Sigmoid colon (tissue), 7 donors: ENCODE results near the gene DAP3. TPM values are rescaled to one million over a fixed set of nuclear protein-coding genes. Genes with fewer than 3 reads are reported as not detected.
"Not testable (repeated sequence)": the region's sequence is repeated elsewhere in the genome, so short reads cannot be mapped to it uniquely, and the experiment has no call there.

Experiments
- DNase-seq: peaks from one replicate; pipeline ENCODE4 v3.0.0-alpha.2; 2019
- H3K27ac ChIP-seq, 4 donors: fragments of 200-600 bp; sonication (generic); one replicate each; pipeline ENCODE4 v1.5.1; 2016 to 2019; ENCODE audit warnings: mild to moderate bottlenecking in 1 of 4
- H3K27me3 ChIP-seq, 3 donors: fragments of 200-600 bp; sonication (generic); one replicate each; pipeline ENCODE4 v1.5.1; 2019; ENCODE audit warnings: mild to moderate bottlenecking in 1 of 3
- H3K36me3 ChIP-seq, 4 donors: fragments of 200-600 bp; sonication (generic); one replicate each; pipeline ENCODE4 v1.5.1; 2016 to 2019
- H3K4me1 ChIP-seq, 4 donors: fragments of 200-600 bp; sonication (generic); one replicate each; pipeline ENCODE4 v1.5.1; 2017 to 2019
- H3K4me3 ChIP-seq, 4 donors: fragments of 200-600 bp; sonication (generic); one replicate each; pipeline ENCODE4 v1.5.1; 2017 to 2019; ENCODE audit warnings: mild to moderate bottlenecking in 2 of 4, moderate library complexity in 1 of 4
- H3K9me3 ChIP-seq, 4 donors: fragments of 200-600 bp in 3 of 4; sonication (generic) in 3 of 4; one replicate each; pipeline versions ENCODE4 v1.5.1 to v1.6.1; 2013 to 2019
- EP300 ChIP-seq, 4 donors: sonication (generic); formaldehyde crosslinking; IDR thresholded peaks; one replicate each; pipeline ENCODE4 v1.6.1; 2017; ENCODE audit warnings: antibody characterized with exemption in 4 of 4
- POLR2A ChIP-seq, 2 donors: fragments of 450-650 bp; IDR thresholded peaks; one replicate each; pipeline ENCODE4 v1.6.1; 2016; ENCODE audit warnings: antibody characterized with exemption in 2 of 2, mild to moderate bottlenecking in 2 of 2, moderate library complexity in 2 of 2
- POLR2AphosphoS5 ChIP-seq, 4 donors: sonication (generic); formaldehyde crosslinking; IDR thresholded peaks; one replicate each; pipeline ENCODE4 v1.6.1; 2017; ENCODE audit warnings: antibody characterized with exemption in 4 of 4
- WGBS, 2 donors: extraction: QIAGEN DNeasy Blood & Tissue Kit; methylation state at CpG; one replicate each; pipeline ENCODE4 v1.1.7; 2013; 5-methylcytosine and 5-hydroxymethylcytosine counted together
- intact Hi-C: fragments of 100-400 bp; cut with DNase I; formaldehyde crosslinking; loops from one replicate; pipeline ENCODE4 v1.15.1; 2023
- polyA plus RNA-seq, 3 donors: library from polyadenylated mRNA; stranded (reverse); fragments of 200-250 nt; gene quantifications; one replicate each; pipeline ENCODE4 v1.2.3, GENCODE V29; 2013
- total RNA-seq, 4 donors: library from RNA; depleted of rRNA; stranded (reverse); fragments of >200 nt; gene quantifications; one replicate each; pipeline ENCODE4 v1.1.0, GENCODE V29; 2016
- TF ChIP-seq, protein P1 (sequence below), 4 experiments: fragments of 450-650 bp in 3 of 4; fragments of 200-600 bp in 1 of 4; IDR thresholded peaks; one replicate each; pipeline ENCODE4 v1.5.1; 2016 to 2019; ENCODE audit warnings: antibody characterized with exemption in 4 of 4, mild to moderate bottlenecking in 3 of 4, moderate library complexity in 2 of 4
- donor health status: healthy with polysubstance abuse.
- donor health status: Bipolar disorder and iron deficiency.
- donor health status: healthy.

Gene DAP3
- total and polyA plus RNA-seq, 7 donors: 60.3 to 180 (median 96.7) TPM

DNA sequence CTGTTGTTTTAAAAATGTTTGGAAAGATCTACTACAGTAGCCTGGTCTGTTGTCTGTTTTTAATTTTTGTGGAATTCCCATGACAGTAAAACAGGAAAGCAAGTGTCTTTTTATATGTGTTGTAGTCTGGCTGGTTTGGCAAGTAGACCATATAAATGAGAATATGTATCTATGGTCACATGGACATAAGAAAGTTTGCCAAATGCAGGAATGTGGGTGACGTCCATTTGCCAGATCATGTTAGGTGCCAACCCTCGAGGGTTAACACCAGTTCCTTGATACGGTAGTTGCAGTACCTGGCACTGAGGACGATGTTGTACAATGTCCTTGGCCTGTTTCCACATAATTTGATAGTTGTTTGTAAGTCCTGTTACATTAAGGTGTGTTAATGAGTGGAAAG, 6.2 kb downstream of the DAP3 start:
- DNase-seq: no peak
- intact Hi-C loops: loop anchor here (10.0 kb wide), 1 partner anchor 160 kb away; the partner anchor contains the start of genes GON4L and SYT11
- H3K4me3 ChIP-seq: no peak overlapping the region
- peaks cover 0 to 9% (median 0%) of the 10 kb centered on the region in 4 donors for H3K36me3 ChIP-seq
- no peaks in the 10 kb centered on the region for H3K9me3 ChIP-seq
- TF ChIP-seq EP300 (IDR thresholded peaks at IDR 0.05) (no peak), POLR2AphosphoS5 (IDR thresholded peaks at IDR 0.05) (no peak), POLR2A (IDR thresholded peaks at IDR 0.05) (no peak)
- TF ChIP-seq, protein P1, sequence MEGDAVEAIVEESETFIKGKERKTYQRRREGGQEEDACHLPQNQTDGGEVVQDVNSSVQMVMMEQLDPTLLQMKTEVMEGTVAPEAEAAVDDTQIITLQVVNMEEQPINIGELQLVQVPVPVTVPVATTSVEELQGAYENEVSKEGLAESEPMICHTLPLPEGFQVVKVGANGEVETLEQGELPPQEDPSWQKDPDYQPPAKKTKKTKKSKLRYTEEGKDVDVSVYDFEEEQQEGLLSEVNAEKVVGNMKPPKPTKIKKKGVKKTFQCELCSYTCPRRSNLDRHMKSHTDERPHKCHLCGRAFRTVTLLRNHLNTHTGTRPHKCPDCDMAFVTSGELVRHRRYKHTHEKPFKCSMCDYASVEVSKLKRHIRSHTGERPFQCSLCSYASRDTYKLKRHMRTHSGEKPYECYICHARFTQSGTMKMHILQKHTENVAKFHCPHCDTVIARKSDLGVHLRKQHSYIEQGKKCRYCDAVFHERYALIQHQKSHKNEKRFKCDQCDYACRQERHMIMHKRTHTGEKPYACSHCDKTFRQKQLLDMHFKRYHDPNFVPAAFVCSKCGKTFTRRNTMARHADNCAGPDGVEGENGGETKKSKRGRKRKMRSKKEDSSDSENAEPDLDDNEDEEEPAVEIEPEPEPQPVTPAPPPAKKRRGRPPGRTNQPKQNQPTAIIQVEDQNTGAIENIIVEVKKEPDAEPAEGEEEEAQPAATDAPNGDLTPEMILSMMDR (IDR thresholded peaks at IDR 0.05): no peak
- no peaks in the 10 kb centered on the region for H3K27me3 ChIP-seq
- 30 to 46% methylated on average over 4 of the region's 4 CpGs for WGBS, 2 donors
- H3K27ac ChIP-seq: no peak overlapping the region
- H3K4me1 ChIP-seq: peaks cover 0 to 19% (median 12%) of the 10 kb centered on the region in 4 donors

- 97 to 99% methylated on average over 3 of the region's 3 CpGs for WGBS, 2 donors
- H3K4me1 ChIP-seq: peaks cover 0 to 14% (median 7%) of the 10 kb centered on the region in 4 donors
These were observed 6.7 kb downstream of the DAP3 start for GRCh38 chr1:155695608-155696007.

GRCh38 chr1:155696524-155696923, 7.6 kb downstream of the DAP3 start:
- no peak for DNase-seq
- intact Hi-C loops: loop anchor here (10.0 kb wide), 1 partner anchor 158 kb away; the partner anchor contains the start of genes GON4L and SYT11
- Histone ChIP-seq H3K9me3 (no peaks in the 10 kb centered on the region), H3K27ac (no peak overlapping the region), H3K27me3 (no peaks in the 10 kb centered on the region), H3K4me3 (no peak overlapping the region), H3K4me1 (peaks cover 0 to 9% (median 3%) of the 10 kb centered on the region in 4 donors), H3K36me3 (peaks cover 0 to 8% (median 0%) of the 10 kb centered on the region in 4 donors)
- TF ChIP-seq, protein P1 (IDR thresholded peaks at IDR 0.05): no peak
- TF ChIP-seq EP300 (IDR thresholded peaks at IDR 0.05): no peak
- no peak for TF ChIP-seq POLR2A (IDR thresholded peaks at IDR 0.05)
- TF ChIP-seq POLR2AphosphoS5 (IDR thresholded peaks at IDR 0.05): no peak

More at GRCh38 chr1:155695608-155696007, 6.7 kb downstream of the DAP3 start:
- intact Hi-C loops: loop anchor here (10.0 kb wide), 1 partner anchor 159 kb away; the partner anchor contains the start of genes GON4L and SYT11
- Histone ChIP-seq H3K36me3 (peaks cover 0 to 9% (median 0%) of the 10 kb centered on the region in 4 donors), H3K4me3 (no peak overlapping the region), H3K27me3 (no peaks in the 10 kb centered on the region), H3K27ac (no peak overlapping the region), H3K9me3 (no peaks in the 10 kb centered on the region)
- no peak for DNase-seq
- TF ChIP-seq POLR2A (IDR thresholded peaks at IDR 0.05) (no peak), POLR2AphosphoS5 (IDR thresholded peaks at IDR 0.05) (no peak), EP300 (IDR thresholded peaks at IDR 0.05) (no peak)
- TF ChIP-seq, protein P1 (IDR thresholded peaks at IDR 0.05): no peak

DNA sequence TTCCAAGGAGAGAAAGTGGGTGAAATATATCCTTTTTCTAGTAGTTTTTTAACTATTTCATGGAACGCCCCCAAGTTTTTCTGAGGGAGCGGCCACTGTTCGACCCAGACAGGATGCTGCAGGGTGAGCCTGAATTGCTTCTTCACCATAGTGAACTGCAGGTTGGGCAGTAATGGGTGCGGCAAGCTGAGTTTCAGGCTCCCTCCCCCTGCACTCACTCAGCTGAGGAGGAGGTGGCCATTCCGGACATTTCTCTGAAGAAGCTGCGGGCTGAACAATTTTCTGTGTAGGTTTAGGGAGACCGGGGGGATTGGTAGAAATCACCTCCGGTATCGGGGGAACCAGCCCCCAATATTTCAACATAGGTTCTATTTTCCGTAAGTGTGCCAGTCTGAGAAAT, 8.2 kb downstream of the DAP3 start:
- H3K27ac ChIP-seq: no peak overlapping the region
- H3K4me1 ChIP-seq: peaks cover 0 to 9% (median 3%) of the 10 kb centered on the region in 4 donors
- intact Hi-C loops: loop anchor here (10.0 kb wide), 1 partner anchor 158 kb away; the partner anchor contains the start of genes GON4L and SYT11
- no peak for DNase-seq
- no peaks in the 10 kb centered on the region for H3K9me3 ChIP-seq
- WGBS, 2 donors: 98% methylated on average over 10 of the region's 10 CpGs
- H3K27me3 ChIP-seq: no peaks in the 10 kb centered on the region
- TF ChIP-seq, protein P1 (IDR thresholded peaks at IDR 0.05): no peak
- no peak overlapping the region for H3K4me3 ChIP-seq
- H3K36me3 ChIP-seq: peaks cover 0 to 3% (median 0%) of the 10 kb centered on the region in 4 donors

DNA sequence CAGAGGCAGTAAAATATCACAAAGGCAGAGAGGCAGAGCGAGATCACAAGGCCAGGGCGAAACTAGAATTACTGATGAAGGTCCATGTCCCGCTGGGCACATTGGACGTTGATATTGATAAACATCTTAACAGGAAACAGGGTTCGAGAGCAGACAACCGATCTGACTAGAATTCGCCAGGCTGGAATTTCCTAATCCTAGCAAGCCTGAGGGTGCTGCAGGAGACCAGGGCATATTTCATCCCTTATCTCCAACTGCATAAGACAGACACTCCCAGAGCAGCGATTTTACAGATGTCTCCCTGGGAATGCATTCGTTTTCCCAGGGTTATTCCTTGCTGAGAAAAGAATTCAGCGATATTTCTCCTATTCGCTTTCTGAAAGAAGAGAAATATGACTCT, 8.7 kb downstream of the DAP3 start:
- not testable (repeated sequence) for H3K4me1 ChIP-seq

More for the DNA sequence above, 8.7 kb downstream of the DAP3 start:
- not testable (repeated sequence) for H3K4me3 ChIP-seq, DNase-seq, H3K27ac ChIP-seq, H3K36me3 ChIP-seq, H3K9me3 ChIP-seq, H3K27me3 ChIP-seq
- intact Hi-C loops: loop anchor here (10.0 kb wide), 1 partner anchor 157 kb away; the partner anchor contains the start of genes GON4L and SYT11
- 93 to 94% methylated on average over 11 of the region's 11 CpGs for WGBS, 2 donors
